HL-60 (cell line): ENCODE measurements around the gene FKBP1B.

Source experiments
- CTCF ChIP-seq: IDR thresholded peaks from one replicate; pipeline ENCODE4 v1.5.1; 2011; ENCODE audit warnings: low read length, control low read depth, inconsistent platforms; ENCODE audit not compliant: insufficient read depth
- GABPA ChIP-seq: IDR thresholded peaks from 2 replicates; pipeline ENCODE4 v1.6.1; 2012; ENCODE audit warnings: low read depth
- POLR2AphosphoS5 ChIP-seq: IDR thresholded peaks from 2 replicates; pipeline ENCODE4 v1.6.1; 2012; ENCODE audit warnings: low read depth
- REST ChIP-seq: IDR thresholded peaks from 2 replicates; pipeline ENCODE4 v1.6.1; 2012; ENCODE audit warnings: low read depth; ENCODE audit not compliant: insufficient replicate concordance

GRCh38 chr2:24054366-24055010 lies 4.9 kb downstream of the FKBP1B start:
- no peak for TF ChIP-seq CTCF
- no peak for TF ChIP-seq REST
- TF ChIP-seq GABPA, result no peak
- TF ChIP-seq POLR2AphosphoS5, result no peak
